SK-N-SH treated with all-trans-retinoic acid at 6 μM for 48 hours (cell line): ENCODE results near the gene GPATCH2L.

Experiments
- ATAC-seq: fragments of 200-7000 bp; cut with Tn5 transposase; 3 replicates; pipeline ENCODE4 v1.9.1; 2020; ENCODE audit warnings: mild to moderate bottlenecking, moderate library complexity
- BACH2 ChIP-seq: fragments of 250-450 bp; sonication (Bioruptor Pico); IDR thresholded peaks from 2 replicates; pipeline ENCODE4 v1.9.0; 2021; ENCODE audit warnings: mild to moderate bottlenecking, borderline replicate concordance
- CREB5 ChIP-seq: fragments of 250-450 bp; sonication (Bioruptor Pico); IDR thresholded peaks from 2 replicates; pipeline ENCODE4 v1.5.1; 2020; ENCODE audit warnings: low read depth, mild to moderate bottlenecking, moderate library complexity
- CSRNP3 ChIP-seq: fragments of 250-450 bp; sonication (Bioruptor Pico); IDR thresholded peaks from 2 replicates; pipeline ENCODE4 v1.5.1; 2021; ENCODE audit warnings: mild to moderate bottlenecking, moderate library complexity
- ESRRG ChIP-seq: fragments of 250-450 bp; sonication (Bioruptor Pico); IDR thresholded peaks from 2 replicates; pipeline ENCODE4 v1.6.1; 2021; ENCODE audit warnings: mild to moderate bottlenecking
- GLIS3 ChIP-seq: fragments of 250-450 bp; sonication (Bioruptor Pico); IDR thresholded peaks from 2 replicates; pipeline ENCODE4 v1.5.0; 2020; ENCODE audit warnings: mild to moderate bottlenecking, moderate library complexity
- ISL1 ChIP-seq: fragments of 250-450 bp; sonication (Bioruptor Pico); IDR thresholded peaks from 2 replicates; pipeline ENCODE4 v2.1.2; 2022; ENCODE audit warnings: mild to moderate bottlenecking, moderate library complexity
- OSR1 ChIP-seq: fragments of 250-450 bp; sonication (Bioruptor Pico); IDR thresholded peaks from 2 replicates; pipeline ENCODE4 v1.8.0; 2022; ENCODE audit warnings: moderate library complexity, mild to moderate bottlenecking, inconsistent platforms
- PATZ1 ChIP-seq: fragments of 250-450 bp; sonication (Bioruptor Pico); IDR thresholded peaks from 2 replicates; pipeline ENCODE4 v1.8.0; 2020; ENCODE audit warnings: mild to moderate bottlenecking, moderate library complexity, borderline replicate concordance
- POU6F1 ChIP-seq: fragments of 250-450 bp; sonication (Bioruptor Pico); IDR thresholded peaks from 2 replicates; pipeline ENCODE4 v1.8.0; 2021; ENCODE audit warnings: low read depth, mild to moderate bottlenecking, moderate library complexity, borderline replicate concordance
- RARB ChIP-seq: fragments of 250-450 bp; sonication (Bioruptor Pico); IDR thresholded peaks from 2 replicates; pipeline ENCODE4 v1.8.0; 2021; ENCODE audit warnings: mild to moderate bottlenecking, moderate library complexity
- SNAI2 ChIP-seq: fragments of 250-450 bp; sonication (Bioruptor Pico); IDR thresholded peaks from 2 replicates; pipeline ENCODE4 v1.5.0; 2020; ENCODE audit warnings: mild to moderate bottlenecking, moderate library complexity
- TCF4 ChIP-seq: fragments of 250-450 bp; sonication (Bioruptor Pico); IDR thresholded peaks from 2 replicates; pipeline ENCODE4 v1.8.0; 2021; ENCODE audit warnings: mild to moderate bottlenecking, moderate library complexity, borderline replicate concordance
- TOX ChIP-seq: fragments of 250-450 bp; sonication (Bioruptor Pico); IDR thresholded peaks from 2 replicates; pipeline ENCODE4 v1.8.0; 2021; ENCODE audit warnings: mild to moderate bottlenecking, moderate library complexity, borderline replicate concordance
- TSHZ2 ChIP-seq: fragments of 250-450 bp; sonication (Bioruptor Pico); IDR thresholded peaks from 2 replicates; pipeline ENCODE4 v1.5.0; 2020; ENCODE audit warnings: mild to moderate bottlenecking, moderate library complexity
- ZC3H10 ChIP-seq: fragments of 250-450 bp; sonication (Bioruptor Pico); IDR thresholded peaks from 2 replicates; pipeline ENCODE4 v1.5.1; 2021; ENCODE audit warnings: mild to moderate bottlenecking, moderate library complexity
- ZFP3 ChIP-seq: fragments of 250-450 bp; sonication (Bioruptor Pico); IDR thresholded peaks from 2 replicates; pipeline ENCODE4 v1.5.0; 2020; ENCODE audit warnings: mild to moderate bottlenecking, moderate library complexity
- ZFP30 ChIP-seq: fragments of 450-650 bp; formaldehyde crosslinking; IDR thresholded peaks from 2 replicates; pipeline ENCODE4 v1.5.0; 2022; ENCODE audit warnings: mild to moderate bottlenecking, moderate library complexity
- ZNF70 ChIP-seq: fragments of 450-650 bp; formaldehyde crosslinking; IDR thresholded peaks from 2 replicates; pipeline ENCODE4 v1.5.0; 2020; ENCODE audit warnings: mild to moderate bottlenecking, moderate library complexity

Gene GPATCH2L

GRCh38 chr14:76129851-76130576, 21.7 kb upstream of the GPATCH2L start (continued):
- TF ChIP-seq TSHZ2 (CRISPR knock-in tag), result no peak
- no peak for TF ChIP-seq POU6F1
- no peak for TF ChIP-seq ZNF70 (CRISPR knock-in tag)
- TF ChIP-seq, all 23 proteins: peak for 0

- TF ChIP-seq TCF4 (CRISPR knock-in tag), result no peak
- no peak for TF ChIP-seq BACH2 (CRISPR knock-in tag)
- TF ChIP-seq ZFP30, result no peak
- no peak for TF ChIP-seq PATZ1 (CRISPR knock-in tag)
- TF ChIP-seq TOX (CRISPR knock-in tag), result no peak
- TF ChIP-seq GLIS3 (CRISPR knock-in tag), result no peak
- TF ChIP-seq CREB5, result no peak
- no peak for TF ChIP-seq TSHZ2 (CRISPR knock-in tag)
- no peak for TF ChIP-seq ISL1 (CRISPR knock-in tag)
- no peak for TF ChIP-seq ZFP3 (CRISPR knock-in tag)
- no peak for TF ChIP-seq POU6F1
- TF ChIP-seq OSR1 (CRISPR knock-in tag), result no peak
- no peak for TF ChIP-seq CSRNP3
- TF ChIP-seq ZC3H10, result no peak
- no peak for TF ChIP-seq ESRRG (CRISPR knock-in tag)
- TF ChIP-seq ZNF70 (CRISPR knock-in tag), result no peak
- TF ChIP-seq RARB, result no peak
- no peak for TF ChIP-seq SNAI2 (CRISPR knock-in tag)
- no peak for ATAC-seq
Observed at GRCh38 chr14:76131071-76131965, 20.4 kb upstream of the GPATCH2L start.
